PFSK-1 (cell line): ENCODE data around the gene SIAH2.

ENCODE experiments used
- FOXP2 ChIP-seq: optimal IDR thresholded peaks from 2 replicates; pipeline ENCODE3; 2011; ENCODE audit warnings: borderline replicate concordance, control low read depth, inconsistent platforms; ENCODE audit not compliant: insufficient read depth; ENCODE audit errors: extremely low read length, extremely low read depth
- POLR2AphosphoS5 ChIP-seq: IDR thresholded peaks from 2 replicates; pipeline ENCODE4 v1.6.1; 2012; ENCODE audit warnings: low read depth, mild to moderate bottlenecking, control low read depth, low read length, moderate library complexity
- SIN3A ChIP-seq: IDR thresholded peaks from 2 replicates; pipeline ENCODE4 v1.6.1; 2012; ENCODE audit warnings: mild to moderate bottlenecking, low read length, moderate library complexity, borderline replicate concordance; ENCODE audit not compliant: insufficient read depth
- TAF1 ChIP-seq: IDR thresholded peaks from 2 replicates; pipeline ENCODE4 v1.6.1; 2012; ENCODE audit warnings: low read length, control low read depth, borderline replicate concordance; ENCODE audit not compliant: insufficient read depth
- TF ChIP-seq, protein P1 (sequence below), 2 experiments: IDR thresholded peaks; 2 replicates each; pipeline versions ENCODE4 v1.6.1 to v1.8.0; 2011 to 2012; ENCODE audit warnings: low read depth in 2 of 2, low read length in 2 of 2, control low read depth in 1 of 2, inconsistent platforms in 1 of 2, mild to moderate bottlenecking in 1 of 2, moderate library complexity in 1 of 2; ENCODE audit not compliant: insufficient read depth in 1 of 2

Gene SIAH2

DNA sequence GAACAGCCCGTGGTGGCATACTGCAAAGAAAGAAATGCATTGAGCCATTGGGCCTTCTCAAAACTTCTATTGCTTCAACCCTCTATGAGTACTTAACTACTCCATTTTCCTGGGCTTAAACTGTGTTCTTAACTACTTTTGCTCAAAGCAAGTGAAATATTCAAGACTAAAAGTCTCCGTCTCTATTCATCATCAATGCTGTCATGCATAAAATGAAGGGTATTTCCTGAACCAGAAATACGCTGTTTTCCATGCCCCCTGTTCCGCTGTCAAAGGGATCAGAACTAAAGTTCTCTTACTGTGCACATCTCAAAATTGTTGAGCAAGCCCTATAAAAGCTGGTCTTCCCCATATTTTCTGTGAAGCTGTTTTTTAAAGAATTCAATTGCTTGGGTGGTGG lies 20.3 kb downstream of the SIAH2 start:
- TF ChIP-seq FOXP2: no peak

- no peak for TF ChIP-seq POLR2AphosphoS5
- no peak for TF ChIP-seq FOXP2
- TF ChIP-seq SIN3A: no peak
- TF ChIP-seq, protein P1, sequence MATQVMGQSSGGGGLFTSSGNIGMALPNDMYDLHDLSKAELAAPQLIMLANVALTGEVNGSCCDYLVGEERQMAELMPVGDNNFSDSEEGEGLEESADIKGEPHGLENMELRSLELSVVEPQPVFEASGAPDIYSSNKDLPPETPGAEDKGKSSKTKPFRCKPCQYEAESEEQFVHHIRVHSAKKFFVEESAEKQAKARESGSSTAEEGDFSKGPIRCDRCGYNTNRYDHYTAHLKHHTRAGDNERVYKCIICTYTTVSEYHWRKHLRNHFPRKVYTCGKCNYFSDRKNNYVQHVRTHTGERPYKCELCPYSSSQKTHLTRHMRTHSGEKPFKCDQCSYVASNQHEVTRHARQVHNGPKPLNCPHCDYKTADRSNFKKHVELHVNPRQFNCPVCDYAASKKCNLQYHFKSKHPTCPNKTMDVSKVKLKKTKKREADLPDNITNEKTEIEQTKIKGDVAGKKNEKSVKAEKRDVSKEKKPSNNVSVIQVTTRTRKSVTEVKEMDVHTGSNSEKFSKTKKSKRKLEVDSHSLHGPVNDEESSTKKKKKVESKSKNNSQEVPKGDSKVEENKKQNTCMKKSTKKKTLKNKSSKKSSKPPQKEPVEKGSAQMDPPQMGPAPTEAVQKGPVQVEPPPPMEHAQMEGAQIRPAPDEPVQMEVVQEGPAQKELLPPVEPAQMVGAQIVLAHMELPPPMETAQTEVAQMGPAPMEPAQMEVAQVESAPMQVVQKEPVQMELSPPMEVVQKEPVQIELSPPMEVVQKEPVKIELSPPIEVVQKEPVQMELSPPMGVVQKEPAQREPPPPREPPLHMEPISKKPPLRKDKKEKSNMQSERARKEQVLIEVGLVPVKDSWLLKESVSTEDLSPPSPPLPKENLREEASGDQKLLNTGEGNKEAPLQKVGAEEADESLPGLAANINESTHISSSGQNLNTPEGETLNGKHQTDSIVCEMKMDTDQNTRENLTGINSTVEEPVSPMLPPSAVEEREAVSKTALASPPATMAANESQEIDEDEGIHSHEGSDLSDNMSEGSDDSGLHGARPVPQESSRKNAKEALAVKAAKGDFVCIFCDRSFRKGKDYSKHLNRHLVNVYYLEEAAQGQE (IDR thresholded peaks at IDR 0.05; ENCODE audit: insufficient read depth in 1 of 2, low read depth in 2 of 2, low read length in 2 of 2): no peak
- no peak for TF ChIP-seq TAF1
These were observed 20.8 kb downstream of the SIAH2 start for GRCh38 chr3:150742141-150742523.

- TF ChIP-seq TAF1 (no peak), SIN3A (no peak), POLR2AphosphoS5 (no peak), FOXP2 (no peak)
- TF ChIP-seq, protein P1 (IDR thresholded peaks at IDR 0.05; ENCODE audit: insufficient read depth in 1 of 2, low read depth in 2 of 2, low read length in 2 of 2): no peak
These were observed 21.4 kb downstream of the SIAH2 start for GRCh38 chr3:150741497-150742140.

DNA sequence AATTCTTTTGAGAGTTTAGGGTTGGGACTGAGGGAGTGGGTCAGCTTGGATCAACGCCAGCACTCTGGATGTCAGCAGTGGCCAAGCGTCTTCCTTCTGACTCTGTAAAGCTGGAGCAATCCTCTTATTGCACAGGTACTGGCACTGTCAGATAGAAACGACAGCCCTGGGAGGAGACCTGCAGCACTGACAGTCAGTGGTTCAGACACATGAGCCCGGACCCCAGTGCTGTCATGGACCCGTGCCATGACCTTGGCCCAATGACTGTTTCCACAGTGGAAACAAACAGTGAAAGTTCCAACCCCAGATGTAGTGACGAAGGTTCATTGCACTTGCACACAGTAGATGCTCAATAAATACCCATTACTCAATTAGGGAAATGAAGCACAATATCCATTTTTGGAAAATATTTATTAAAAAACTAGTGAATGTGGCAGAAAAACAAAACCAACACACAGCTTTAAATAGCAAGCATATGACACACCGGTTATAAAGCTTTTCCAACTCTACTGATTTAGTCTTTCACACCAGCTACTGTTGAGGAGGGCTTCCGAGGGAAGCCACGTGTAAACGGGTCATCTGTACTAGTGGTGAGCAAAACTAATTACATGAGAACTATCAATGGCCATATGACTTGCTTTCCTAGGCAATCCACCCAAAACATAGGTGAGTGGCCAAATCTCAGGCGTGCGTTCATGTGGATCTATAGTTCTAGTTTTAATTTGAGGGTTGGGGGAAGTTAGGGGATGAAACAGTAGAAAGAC lies 22.1 kb downstream of the SIAH2 start:
- TF ChIP-seq FOXP2: no peak

DNA sequence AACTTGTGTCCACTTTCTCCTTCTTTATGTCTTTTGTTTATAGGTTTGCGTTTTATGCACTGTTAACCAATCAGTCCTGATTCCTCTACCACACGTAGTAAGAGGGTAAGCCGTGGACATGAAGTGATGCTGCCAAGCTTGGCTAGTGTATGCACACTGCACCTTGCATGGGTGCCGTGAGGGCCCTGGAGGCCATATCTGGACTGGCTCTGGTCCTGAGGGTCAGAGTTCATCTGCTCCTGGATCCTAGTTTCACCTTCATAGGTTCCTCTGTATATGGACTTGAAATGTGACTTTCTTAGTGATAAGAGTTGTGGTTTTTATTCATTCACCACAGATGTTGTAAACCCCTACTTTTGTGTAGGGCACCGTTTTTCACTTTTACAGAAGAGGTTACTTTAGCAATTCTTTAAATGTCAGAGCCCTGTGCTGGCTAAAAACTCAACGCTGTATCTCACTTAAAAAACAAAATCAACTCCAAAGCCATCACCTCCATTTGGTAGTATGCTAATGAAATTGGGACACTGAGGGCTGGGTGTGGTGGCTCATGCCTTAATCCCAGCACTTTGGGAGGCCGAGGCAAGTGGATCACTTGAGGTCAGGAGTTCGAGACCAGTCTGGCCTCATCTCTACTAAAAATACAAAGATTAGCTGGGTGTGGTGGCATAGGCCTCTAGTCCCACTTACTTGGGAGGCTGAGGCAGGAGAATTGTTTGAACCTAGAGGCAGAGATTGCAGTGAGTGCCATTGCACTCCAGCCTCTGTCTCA lies 22.9 kb downstream of the SIAH2 start:
- TF ChIP-seq TAF1: no peak
- no peak for TF ChIP-seq SIN3A
- TF ChIP-seq FOXP2: no peak
- TF ChIP-seq, protein P1 (IDR thresholded peaks at IDR 0.05; ENCODE audit: insufficient read depth in 1 of 2, low read depth in 2 of 2, low read length in 2 of 2): no peak
- TF ChIP-seq POLR2AphosphoS5: no peak
